ENCODE data around the gene NFKBIA. TPM values are rescaled to one million over a fixed set of nuclear protein-coding genes. Genes with fewer than 3 reads are reported as not detected.

Gene NFKBIA
- total RNA-seq, 4 donors from 2014 or later, result 387 to 416 (median 398) TPM

DNA sequence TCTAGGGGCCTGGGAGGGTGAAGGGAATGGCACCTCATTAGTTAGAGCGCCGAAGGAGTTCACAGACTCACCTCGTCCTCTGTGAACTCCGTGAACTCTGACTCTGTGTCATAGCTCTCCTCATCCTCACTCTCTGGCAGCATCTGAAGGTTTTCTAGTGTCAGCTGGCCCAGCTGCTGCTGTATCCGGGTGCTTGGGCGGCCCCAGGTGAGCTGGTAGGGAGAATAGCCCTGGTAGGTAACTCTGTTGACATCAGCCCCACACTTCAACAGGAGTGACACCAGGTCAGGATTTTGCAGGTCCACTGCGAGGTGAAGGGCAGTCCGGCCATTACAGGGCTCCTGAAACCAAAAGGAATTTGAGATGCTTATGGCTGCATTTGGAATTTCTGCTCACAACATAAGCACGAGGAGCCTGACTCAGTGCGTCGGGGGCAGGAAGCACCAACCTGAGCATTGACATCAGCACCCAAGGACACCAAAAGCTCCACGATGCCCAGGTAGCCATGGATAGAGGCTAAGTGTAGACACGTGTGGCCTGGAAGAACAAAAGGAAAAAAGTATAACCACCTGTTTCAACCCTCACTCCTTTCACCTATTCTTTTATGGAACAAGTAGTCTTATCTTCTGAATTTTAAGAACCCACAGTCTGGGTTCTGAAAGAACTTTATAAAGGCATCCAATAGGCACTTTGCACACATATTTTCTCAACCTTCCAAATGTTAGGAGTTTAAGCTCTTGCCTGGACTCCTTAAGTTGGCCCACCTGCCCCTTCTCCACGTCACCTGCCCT, 2.0 kb downstream of the NFKBIA start:
- DNase-seq (ENCODE audit: extremely low spot score), result no peak
- H3K27ac ChIP-seq (replicated peaks in 1 of 4), result peak overlapping the region; percentile 99 to 100 (median 100)
- H3K9me3 ChIP-seq, result no peaks in the 10 kb centered on the region
- 26% methylated on average over 13 of the region's 14 CpGs for WGBS
- intact Hi-C loops (cut with DNase I), result loop anchor here (2.0 kb wide), 1 partner anchor 66 kb away; no protein-coding TSS in a partner anchor
- peak; percentile 14 to 53 for TF ChIP-seq POLR2AphosphoS5 (IDR thresholded peaks at IDR 0.05)
- no peak for TF ChIP-seq EP300 (IDR thresholded peaks at IDR 0.05)
- no peak for TF ChIP-seq POLR2A (IDR thresholded peaks at IDR 0.05; ENCODE audit: low read depth)
- TF ChIP-seq CTCF (IDR thresholded peaks at IDR 0.05), result no peak
- peaks cover 36 to 55% (median 42%) of the 10 kb centered on the region in 4 donors for H3K36me3 ChIP-seq
- H3K27me3 ChIP-seq, result no peaks in the 10 kb centered on the region
- H3K4me1 ChIP-seq, result peaks cover 55 to 66% (median 64%) of the 10 kb centered on the region in 4 donors
- H3K4me3 ChIP-seq, result peak overlapping the region; percentile 86 to 97 (median 93)

DNA sequence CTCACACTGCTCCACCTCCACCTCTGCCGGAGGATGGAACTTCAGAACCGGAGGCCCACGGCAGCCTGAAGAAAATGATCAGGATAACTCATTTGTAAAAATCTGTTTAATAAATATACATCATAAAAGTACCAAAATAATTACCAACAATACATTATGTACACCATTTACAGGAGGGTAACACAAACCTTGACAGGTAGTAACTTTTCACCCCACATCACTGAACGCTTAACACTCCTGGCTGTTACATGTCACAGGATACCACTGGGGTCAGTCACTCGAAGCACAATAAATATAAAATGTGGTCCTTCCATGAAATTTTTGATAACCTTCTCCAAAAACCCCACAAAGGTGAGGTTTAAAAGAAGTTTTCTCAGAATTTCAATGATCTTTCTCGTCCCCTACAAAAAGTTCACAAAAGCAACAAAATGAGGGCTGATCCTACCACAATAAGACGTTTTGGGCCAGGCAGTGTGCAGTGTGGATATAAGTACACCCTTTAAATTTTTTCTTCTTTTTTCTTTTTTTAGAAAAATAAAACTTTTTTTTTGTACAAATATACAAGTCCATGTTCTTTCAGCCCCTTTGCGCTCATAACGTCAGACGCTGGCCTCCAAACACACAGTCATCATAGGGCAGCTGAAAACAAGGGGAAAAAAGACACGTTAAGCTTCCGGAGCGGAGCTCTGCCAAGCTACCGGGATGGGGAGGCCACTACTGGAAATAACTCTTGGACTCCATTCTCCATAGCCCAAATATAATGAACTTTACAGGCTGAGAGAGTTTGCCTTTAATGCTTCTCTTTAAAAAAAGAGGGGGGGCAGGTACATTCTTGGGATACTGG, 2.9 kb downstream of the NFKBIA start:
- TF ChIP-seq EP300 (IDR thresholded peaks at IDR 0.05) (no peak), POLR2AphosphoS5 (IDR thresholded peaks at IDR 0.05) (peak in 1 of 2 donors; percentile 5)
- Histone ChIP-seq H3K36me3 (peaks cover 36 to 62% (median 42%) of the 10 kb centered on the region in 4 donors), H3K4me3 (peak overlapping the region; percentile 86 to 97 (median 93)), H3K4me1 (peaks cover 55 to 65% (median 63%) of the 10 kb centered on the region in 4 donors), H3K9me3 (no peaks in the 10 kb centered on the region), H3K27me3 (no peaks in the 10 kb centered on the region), H3K27ac (replicated peaks in 1 of 4) (peak overlapping the region; percentile 99 to 100 (median 100))
- intact Hi-C loops (cut with DNase I), result loop anchor here (2.0 kb wide), 2 partner anchors 15 to 65 kb away; no protein-coding TSS in a partner anchor
- no peak for DNase-seq (ENCODE audit: extremely low spot score)
- WGBS, result 24% methylated on average over 14 of the region's 14 CpGs

GRCh38 chr14:35400648-35401421, 3.7 kb downstream of the NFKBIA start:
- Histone ChIP-seq H3K36me3 (peaks cover 36 to 62% (median 42%) of the 10 kb centered on the region in 4 donors), H3K9me3 (no peaks in the 10 kb centered on the region), H3K4me1 (peaks cover 49 to 57% (median 54%) of the 10 kb centered on the region in 4 donors), H3K27me3 (no peaks in the 10 kb centered on the region), H3K27ac (replicated peaks in 1 of 4) (peak overlapping the region; percentile 99 to 100 (median 100)), H3K4me3 (peak overlapping the region; percentile 86 to 97 (median 93))
- no peak for DNase-seq (ENCODE audit: extremely low spot score)
- intact Hi-C loops (cut with DNase I), result loop anchor here (2.0 kb wide), 1 partner anchor 14 kb away; no protein-coding TSS in a partner anchor
- 57% methylated on average over 10 of the region's 10 CpGs for WGBS
- TF ChIP-seq POLR2AphosphoS5 (IDR thresholded peaks at IDR 0.05) (peak; percentile 10 to 67), POLR2A (IDR thresholded peaks at IDR 0.05; ENCODE audit: low read depth) (no peak), CTCF (IDR thresholded peaks at IDR 0.05) (no peak), EP300 (IDR thresholded peaks at IDR 0.05) (no peak)

GRCh38 chr14:35399083-35399937, 5.2 kb downstream of the NFKBIA start:
- H3K27ac ChIP-seq (replicated peaks in 1 of 4), result peak overlapping the region; percentile 99 to 100 (median 100)

More at GRCh38 chr14:35399083-35399937, 5.2 kb downstream of the NFKBIA start:
- no peaks in the 10 kb centered on the region for H3K27me3 ChIP-seq
- H3K4me3 ChIP-seq, result no peak overlapping the region
- H3K36me3 ChIP-seq, result peaks cover 36 to 62% (median 42%) of the 10 kb centered on the region in 4 donors
- intact Hi-C loops (cut with DNase I), result no loop called here
- TF ChIP-seq EP300 (IDR thresholded peaks at IDR 0.05) (no peak), CTCF (IDR thresholded peaks at IDR 0.05) (no peak), POLR2AphosphoS5 (IDR thresholded peaks at IDR 0.05) (peak in 1 of 2 donors; percentile 49), POLR2A (IDR thresholded peaks at IDR 0.05; ENCODE audit: low read depth) (no peak)
- H3K9me3 ChIP-seq, result no peaks in the 10 kb centered on the region
- no peak for DNase-seq (ENCODE audit: extremely low spot score)
- peaks cover 44 to 51% (median 50%) of the 10 kb centered on the region in 4 donors for H3K4me1 ChIP-seq
- WGBS, result 83% methylated on average over 15 of the region's 15 CpGs
